Smooth muscle cell (in vitro differentiated cells): ENCODE data around the gene AMELX. TPM values are rescaled to one million over a fixed set of nuclear protein-coding genes. Genes with fewer than 3 reads are reported as not detected.

Source experiments
- DNase-seq: peaks from one replicate; lab custom pipeline; 2025; ENCODE audit not compliant: unreplicated experiment; lab: John Stamatoyannopoulos, UW
- H2AFZ ChIP-seq: fragments of 200-600 bp; sonication (generic); 2 replicates; pipeline ENCODE4 v1.6.0; 2016; ENCODE audit warnings: antibody characterized with exemption, low read depth, mild to moderate bottlenecking
- H3F3A ChIP-seq: fragments of 200-600 bp; sonication (generic); 2 replicates; pipeline ENCODE4 v1.6.0; 2017; ENCODE audit warnings: antibody characterized with exemption, low read depth
- H3K27ac ChIP-seq: fragments of 200-600 bp; sonication (generic); 2 replicates; pipeline ENCODE4 v1.5.1; 2016; ENCODE audit warnings: low read depth, mild to moderate bottlenecking
- H3K27me3 ChIP-seq: fragments of 200-600 bp; sonication (generic); 2 replicates; pipeline ENCODE4 v1.6.1; 2016; ENCODE audit warnings: low read depth, mild to moderate bottlenecking
- H3K36me3 ChIP-seq: fragments of 200-600 bp; sonication (generic); 2 replicates; pipeline ENCODE4 v1.5.1; 2016; ENCODE audit warnings: low read depth
- H3K4me1 ChIP-seq: fragments of 200-600 bp; sonication (generic); 2 replicates; pipeline ENCODE4 v1.5.1; 2016; ENCODE audit warnings: low read depth
- H3K4me2 ChIP-seq: fragments of 200-600 bp; sonication (generic); 2 replicates; pipeline ENCODE4 v1.6.0; 2016; ENCODE audit warnings: mild to moderate bottlenecking
- H3K4me3 ChIP-seq: fragments of 200-600 bp; sonication (generic); 2 replicates; pipeline ENCODE4 v1.5.1; 2016; ENCODE audit warnings: mild to moderate bottlenecking
- H3K79me2 ChIP-seq: fragments of 200-600 bp; sonication (generic); 2 replicates; pipeline ENCODE4 v1.6.0; 2016; ENCODE audit warnings: low read depth, mild to moderate bottlenecking
- H3K9ac ChIP-seq: fragments of 200-600 bp; sonication (generic); 2 replicates; pipeline ENCODE4 v1.6.0; 2016; ENCODE audit warnings: low read depth
- H3K9me3 ChIP-seq: fragments of 200-600 bp; sonication (generic); replicated peaks from 2 replicates; pipeline ENCODE4 v1.5.1; 2016; ENCODE audit warnings: low read depth
- H4K20me1 ChIP-seq: fragments of 200-600 bp; sonication (generic); 2 replicates; pipeline ENCODE4 v1.6.0; 2016; ENCODE audit warnings: low read depth
- WGBS: methylation state at CpG from one replicate; pipeline ENCODE4 v1.1.7; 2016; ENCODE audit warnings: low lambda C conversion rate; 5-methylcytosine and 5-hydroxymethylcytosine counted together
- polyA plus RNA-seq: library from polyadenylated mRNA; unstranded; fragments of >200 nt; fragmentation: Nextera tagmentation; extraction: Ambion mirVana; gene quantifications from 2 replicates; pipeline ENCODE4 v1.2.1, GENCODE V29; 2016
- total RNA-seq: library from RNA; depleted of rRNA; stranded (reverse); fragments of >200 nt; gene quantifications from 2 replicates; pipeline ENCODE4 v1.2.3, GENCODE V29; 2014
- TF ChIP-seq, protein P1 (sequence below): fragments of 200-600 bp; sonication (generic); IDR thresholded peaks from 2 replicates; pipeline ENCODE4 v1.5.1; 2017; ENCODE audit warnings: borderline replicate concordance, mild to moderate bottlenecking, antibody characterized with exemption; ENCODE audit not compliant: insufficient read depth, poor library complexity, severe bottlenecking

Gene AMELX
- total and polyA plus RNA-seq, 2 experiments from 2014 or later = not detected

DNA sequence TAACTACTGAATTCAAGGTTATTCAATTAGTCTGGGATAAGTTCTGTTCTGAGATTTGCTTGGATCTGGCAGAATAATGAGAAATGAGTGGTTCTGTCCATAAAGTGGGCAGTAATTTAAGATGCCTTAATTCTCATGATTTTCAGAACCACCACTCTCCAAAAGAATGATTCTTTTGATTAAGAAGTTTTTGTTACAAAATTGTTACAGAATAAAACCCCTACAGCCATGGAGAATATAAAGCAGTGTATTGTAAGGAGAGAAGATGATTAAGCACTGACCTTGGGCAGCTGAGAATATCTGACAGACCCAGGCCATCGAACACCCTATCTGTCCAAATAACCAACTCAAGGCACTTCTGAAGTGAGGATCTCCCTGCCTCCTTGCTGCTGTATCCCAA is 12.4 kb downstream of the AMELX start:
- 80% methylated on average over 1 of the region's 1 CpG for WGBS
- no peak for DNase-seq

DNA sequence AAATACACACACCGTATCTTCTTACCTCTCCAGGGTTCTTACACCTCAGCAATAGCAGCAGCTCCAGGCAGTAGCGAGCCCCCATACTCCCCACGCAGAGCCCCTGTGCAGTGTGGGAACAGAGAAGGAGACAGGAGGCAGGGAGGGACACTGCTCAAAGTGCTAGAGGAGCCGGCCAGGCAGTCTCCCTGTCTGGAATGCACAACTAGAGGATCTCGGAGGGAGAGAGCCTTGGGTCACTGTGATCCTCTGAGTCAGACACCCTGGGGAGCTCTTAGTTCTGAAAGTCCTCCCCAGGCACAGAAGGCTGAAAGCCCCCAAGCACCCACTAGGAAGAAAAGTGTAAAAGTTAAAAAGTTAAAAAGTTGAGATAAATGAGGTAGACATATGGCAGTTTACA is 16.0 kb downstream of the AMELX start:
- no peaks in the 10 kb centered on the region for H3K36me3 ChIP-seq
- H3F3A ChIP-seq = no peaks in the 10 kb centered on the region
- DNase-seq = no peak
- H3K4me3 ChIP-seq = no peak overlapping the region
- H3K4me2 ChIP-seq = no peak overlapping the region
- no peak overlapping the region for H3K9ac ChIP-seq
- H2AFZ ChIP-seq = no peak overlapping the region
- TF ChIP-seq, protein P1, sequence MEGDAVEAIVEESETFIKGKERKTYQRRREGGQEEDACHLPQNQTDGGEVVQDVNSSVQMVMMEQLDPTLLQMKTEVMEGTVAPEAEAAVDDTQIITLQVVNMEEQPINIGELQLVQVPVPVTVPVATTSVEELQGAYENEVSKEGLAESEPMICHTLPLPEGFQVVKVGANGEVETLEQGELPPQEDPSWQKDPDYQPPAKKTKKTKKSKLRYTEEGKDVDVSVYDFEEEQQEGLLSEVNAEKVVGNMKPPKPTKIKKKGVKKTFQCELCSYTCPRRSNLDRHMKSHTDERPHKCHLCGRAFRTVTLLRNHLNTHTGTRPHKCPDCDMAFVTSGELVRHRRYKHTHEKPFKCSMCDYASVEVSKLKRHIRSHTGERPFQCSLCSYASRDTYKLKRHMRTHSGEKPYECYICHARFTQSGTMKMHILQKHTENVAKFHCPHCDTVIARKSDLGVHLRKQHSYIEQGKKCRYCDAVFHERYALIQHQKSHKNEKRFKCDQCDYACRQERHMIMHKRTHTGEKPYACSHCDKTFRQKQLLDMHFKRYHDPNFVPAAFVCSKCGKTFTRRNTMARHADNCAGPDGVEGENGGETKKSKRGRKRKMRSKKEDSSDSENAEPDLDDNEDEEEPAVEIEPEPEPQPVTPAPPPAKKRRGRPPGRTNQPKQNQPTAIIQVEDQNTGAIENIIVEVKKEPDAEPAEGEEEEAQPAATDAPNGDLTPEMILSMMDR = no peak
- 68% methylated on average over 5 of the region's 5 CpGs for WGBS
- no peaks in the 10 kb centered on the region for H3K27me3 ChIP-seq
- H3K4me1 ChIP-seq = no peaks in the 10 kb centered on the region
- H3K79me2 ChIP-seq = no peaks in the 10 kb centered on the region
- H3K27ac ChIP-seq = no peak overlapping the region
- H3K9me3 ChIP-seq = no peaks in the 10 kb centered on the region
- H4K20me1 ChIP-seq = no peaks in the 10 kb centered on the region

More for the DNA sequence above, 12.4 kb downstream of the AMELX start:
- Histone ChIP-seq H4K20me1 (no peaks in the 10 kb centered on the region), H3F3A (no peaks in the 10 kb centered on the region), H3K79me2 (no peaks in the 10 kb centered on the region), H3K9ac (no peak overlapping the region), H3K4me3 (no peak overlapping the region), H2AFZ (no peak overlapping the region), H3K27me3 (no peaks in the 10 kb centered on the region), H3K4me1 (no peaks in the 10 kb centered on the region), H3K27ac (no peak overlapping the region), H3K36me3 (no peaks in the 10 kb centered on the region), H3K4me2 (no peak overlapping the region), H3K9me3 (no peaks in the 10 kb centered on the region)
- TF ChIP-seq, protein P1 = no peak

DNA sequence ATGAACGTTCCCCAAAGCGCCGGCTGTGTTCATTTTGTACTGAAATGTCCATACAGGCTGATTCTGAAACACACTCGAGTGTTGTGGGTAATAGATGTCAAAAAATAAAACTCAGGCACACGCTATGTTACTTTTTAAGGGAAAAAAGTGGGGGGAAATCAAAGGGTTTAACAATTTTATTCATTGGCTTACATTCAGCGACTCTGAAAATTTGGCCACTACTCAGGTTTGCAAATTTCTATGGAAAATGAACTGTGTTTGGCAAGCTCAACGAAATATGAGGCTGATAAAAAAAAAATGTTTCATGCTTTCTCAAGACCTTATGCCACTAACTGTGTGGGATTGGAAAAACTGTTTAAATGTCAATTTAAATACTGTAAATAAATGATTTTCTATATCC is 18.5 kb downstream of the AMELX start:
- TF ChIP-seq, protein P1 = no peak
- Histone ChIP-seq H3K4me3 (no peak overlapping the region), H3K9me3 (no peaks in the 10 kb centered on the region), H3K4me1 (no peaks in the 10 kb centered on the region), H3K27me3 (no peaks in the 10 kb centered on the region), H3K36me3 (no peaks in the 10 kb centered on the region), H3K27ac (no peak overlapping the region), H3K4me2 (no peak overlapping the region), H3K9ac (no peak overlapping the region), H2AFZ (no peak overlapping the region), H4K20me1 (no peaks in the 10 kb centered on the region), H3F3A (no peaks in the 10 kb centered on the region), H3K79me2 (no peaks in the 10 kb centered on the region)
- no peak for DNase-seq
- WGBS = 77% methylated on average over 7 of the region's 7 CpGs

DNA sequence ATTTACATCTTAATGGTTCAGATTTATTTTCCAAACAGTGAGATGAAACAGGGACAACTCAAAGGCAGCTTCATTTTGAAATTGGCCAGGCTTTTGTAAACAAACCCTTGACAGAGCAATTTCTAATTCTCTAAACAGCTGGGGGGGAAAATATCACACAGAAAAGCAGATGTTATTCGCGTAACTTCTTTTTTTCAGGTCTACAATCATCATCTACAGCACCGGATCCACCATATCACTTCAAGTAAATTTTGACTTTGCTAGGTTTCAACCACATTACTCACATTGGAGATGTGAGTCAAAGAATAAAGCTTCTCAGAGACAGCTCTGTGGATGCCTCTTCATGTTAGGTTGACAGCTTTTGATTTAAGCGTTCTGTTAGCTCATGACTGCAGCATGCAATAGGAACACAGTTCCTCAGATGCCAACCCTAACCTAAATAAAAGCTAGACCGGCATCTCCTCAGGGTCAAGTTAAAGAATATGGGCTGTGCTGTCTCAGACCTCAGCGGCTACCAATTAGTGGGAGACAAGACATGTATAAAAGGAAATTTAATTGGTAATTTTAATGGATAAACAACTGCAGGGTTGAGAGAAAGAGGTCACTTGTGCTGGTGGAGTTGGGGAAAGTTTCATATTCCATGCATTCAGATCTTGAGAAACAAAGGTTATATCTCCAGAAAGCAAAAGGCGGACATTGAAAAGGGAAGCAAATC is 26.8 kb downstream of the AMELX start:
- DNase-seq = no peak
- Histone ChIP-seq H3K4me2 (no peak overlapping the region), H3K9ac (no peak overlapping the region), H3K27me3 (no peaks in the 10 kb centered on the region), H3K4me3 (no peak overlapping the region), H2AFZ (no peak overlapping the region), H3K9me3 (no peaks in the 10 kb centered on the region), H3K36me3 (no peaks in the 10 kb centered on the region), H4K20me1 (no peaks in the 10 kb centered on the region), H3K4me1 (no peaks in the 10 kb centered on the region), H3K79me2 (no peaks in the 10 kb centered on the region), H3K27ac (no peak overlapping the region), H3F3A (no peaks in the 10 kb centered on the region)
- TF ChIP-seq, protein P1 = no peak
- 79% methylated on average over 7 of the region's 7 CpGs for WGBS
